Measurements from ENCODE around the gene GPC5. TPM values are rescaled to one million over a fixed set of nuclear protein-coding genes. Genes with fewer than 3 reads are reported as not detected.

The GPC5 gene
- total RNA-seq, 2 donors from 2014 or later = not detected

- H3K9me3 ChIP-seq = peaks cover 0 to 4% (median 0%) of the 10 kb centered on the region in 3 donors
- no peaks in the 10 kb centered on the region for H3K4me1 ChIP-seq
- TF ChIP-seq CTCF (IDR thresholded peaks at IDR 0.05) (no peak), POLR2A (IDR thresholded peaks at IDR 0.05) (no peak)
- H3K27me3 ChIP-seq = no peaks in the 10 kb centered on the region
- H3K4me3 ChIP-seq = no peak overlapping the region
- DNase-seq (no peak), ATAC-seq (no peak)
- no peaks in the 10 kb centered on the region for H3K36me3 ChIP-seq (replicated peaks in 1 of 2; ENCODE audit: insufficient read depth in 1 of 2, low read depth in 2 of 2)
- H3K27ac ChIP-seq = no peak overlapping the region
- intact Hi-C loops (cut with DNase I) = no loop called here
- WGBS, 2 donors = 31 to 48% methylated on average over 3 of the region's 3 CpGs
These were observed 1502.0 kb downstream of the GPC5 start for GRCh38 chr13:92900446-92900845.

DNA sequence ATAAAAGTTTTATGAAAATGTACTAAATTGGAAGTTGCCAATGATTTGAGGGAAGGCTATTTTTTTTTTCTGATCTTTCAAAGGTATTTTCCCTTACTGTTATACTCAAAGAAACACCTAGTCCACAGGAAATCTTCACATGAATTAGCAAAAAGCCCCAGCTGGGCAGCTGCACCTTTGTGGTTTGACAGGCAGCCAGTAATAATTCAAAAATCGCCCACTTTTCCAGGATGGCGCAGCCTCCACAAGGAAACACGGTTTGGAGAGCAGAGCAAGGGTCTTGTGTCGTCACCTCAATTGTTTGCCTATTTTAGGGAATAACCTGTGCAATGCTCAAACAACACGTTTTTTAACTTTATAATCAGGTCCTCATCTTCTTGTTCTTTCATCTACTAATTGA is 1503.3 kb downstream of the GPC5 start:
- Histone ChIP-seq H3K4me1 (no peaks in the 10 kb centered on the region), H3K9me3 (peaks cover 0 to 6% (median 0%) of the 10 kb centered on the region in 3 donors), H3K36me3 (replicated peaks in 1 of 2; ENCODE audit: insufficient read depth in 1 of 2, low read depth in 2 of 2) (no peaks in the 10 kb centered on the region), H3K27me3 (no peaks in the 10 kb centered on the region), H3K27ac (no peak overlapping the region), H3K4me3 (no peak overlapping the region)
- DNase-seq (no peak), ATAC-seq (no peak)
- 41 to 54% methylated on average over 5 of the region's 5 CpGs for WGBS, 2 donors
- no peak for TF ChIP-seq POLR2A (IDR thresholded peaks at IDR 0.05)
- TF ChIP-seq CTCF (IDR thresholded peaks at IDR 0.05) = no peak
- intact Hi-C loops (cut with DNase I) = no loop called here

- DNase-seq = no peak
- Histone ChIP-seq H3K27me3 (no peaks in the 10 kb centered on the region), H3K36me3 (replicated peaks in 1 of 2; ENCODE audit: insufficient read depth in 1 of 2, low read depth in 2 of 2) (no peaks in the 10 kb centered on the region), H3K27ac (no peak overlapping the region), H3K4me3 (no peak overlapping the region), H3K9me3 (no peaks in the 10 kb centered on the region), H3K4me1 (no peaks in the 10 kb centered on the region)
- no peak for ATAC-seq
- intact Hi-C loops (cut with DNase I) = no loop called here
- no peak for TF ChIP-seq CTCF (IDR thresholded peaks at IDR 0.05)
- no peak for TF ChIP-seq POLR2A (IDR thresholded peaks at IDR 0.05)
- WGBS, 2 donors = 96% methylated on average over 1 of the region's 1 CpG
These were observed 1514.2 kb downstream of the GPC5 start for GRCh38 chr13:92912629-92913028.

DNA sequence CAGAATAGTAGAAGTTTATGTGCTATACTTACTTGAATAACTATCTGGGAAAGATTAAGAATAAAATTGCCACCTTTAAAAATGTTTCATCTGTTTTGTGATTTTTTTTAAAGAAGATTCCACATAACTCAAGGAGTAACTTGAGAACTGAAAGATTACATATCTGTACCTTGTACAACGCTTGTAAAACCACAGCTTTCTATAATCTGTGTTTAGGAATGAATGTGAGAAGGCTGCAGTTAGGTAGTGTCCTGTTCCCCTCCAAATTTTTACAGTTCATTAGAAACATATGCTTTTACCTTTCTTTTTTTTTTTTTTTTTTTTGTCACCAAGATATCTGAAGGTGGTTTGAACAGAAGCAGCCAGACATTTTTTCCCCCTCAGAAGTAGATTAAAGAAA is 1515.4 kb downstream of the GPC5 start:
- DNase-seq = no peak
- no peak for ATAC-seq
- 73 to 81% methylated on average over 1 of the region's 1 CpG for WGBS, 2 donors

More for the DNA sequence above, 1515.4 kb downstream of the GPC5 start:
- Histone ChIP-seq H3K4me1 (no peaks in the 10 kb centered on the region), H3K36me3 (replicated peaks in 1 of 2; ENCODE audit: insufficient read depth in 1 of 2, low read depth in 2 of 2) (no peaks in the 10 kb centered on the region), H3K27ac (no peak overlapping the region), H3K4me3 (no peak overlapping the region), H3K27me3 (no peaks in the 10 kb centered on the region), H3K9me3 (no peaks in the 10 kb centered on the region)
- TF ChIP-seq CTCF (IDR thresholded peaks at IDR 0.05) = no peak
- TF ChIP-seq POLR2A (IDR thresholded peaks at IDR 0.05) = no peak
- intact Hi-C loops (cut with DNase I) = no loop called here

MicroRNAs encoded within 50 kb of the gene (microRNA counts, 767-probe panel; counts per million panel counts)
- microRNA hsa-miR-18a-5p (0 to 736 counts per million in 2 donors), microRNA hsa-miR-19a-3p (736 to 4,645 counts per million in 2 donors), microRNA hsa-miR-19b-3p (736 to 6,695 counts per million in 2 donors), microRNA hsa-miR-20a-5p+hsa-miR-20b-5p (3,740 to 8,448 counts per million in 2 donors), microRNA hsa-miR-92a-3p (4,653 to 6,103 counts per million in 2 donors)

Small RNA genes lying within 50 kb of the gene (microRNA-seq; reads per million reads assigned to microRNA genes)
- gene MIR548AS (ENCODE audit: borderline number of aligned reads in 2 of 2, borderline replicate concordance in 2 of 2) = 0 reads per million in 2 donors

Small RNA genes lying within 50 kb of the gene (small RNA-seq; reads per million reads assigned to genes)
- gene AL356737.1 (not detected), gene FABP5P4 (not detected), gene MIR548AS (not detected), gene RNU4ATAC3P (not detected)

Other genes with a start within 250 kb of the GPC5 start
- 1 to 10 TPM; 7.5 to 9.6 TPM for gene MIR17HG, start 50.9 kb upstream of the GPC5 start, total RNA-seq